Uterus (tissue), 2 donors: ENCODE results near the gene RMP24.

ENCODE experiments used
- CTCF ChIP-seq, 4 experiments: fragments of 200-600 bp in 2 of 4; fragments of 450-650 bp in 2 of 4; sonication (generic) in 2 of 4; IDR thresholded peaks; one replicate each; pipeline ENCODE4 v1.5.1; 2016 to 2019; ENCODE audit warnings: antibody characterized with exemption in 4 of 4, mild to moderate bottlenecking in 2 of 4, moderate library complexity in 1 of 4
- POLR2A ChIP-seq, 2 donors: fragments of 450-650 bp; IDR thresholded peaks; one replicate each; pipeline ENCODE4 v1.6.1; 2016; ENCODE audit warnings: antibody characterized with exemption in 2 of 2, mild to moderate bottlenecking in 1 of 2, moderate library complexity in 1 of 2

GRCh38 chr18:35948080-35948479 is 24.4 kb upstream of the RMP24 start:
- TF ChIP-seq CTCF (IDR thresholded peaks at IDR 0.05) (no peak), POLR2A (IDR thresholded peaks at IDR 0.05) (no peak)
